ENCODE measurements around the gene NUP210.

NUP210 gene

GRCh38 chr3:13372126-13372525 is 48.0 kb downstream of the NUP210 start:
- DNase-seq, result no peak

DNA sequence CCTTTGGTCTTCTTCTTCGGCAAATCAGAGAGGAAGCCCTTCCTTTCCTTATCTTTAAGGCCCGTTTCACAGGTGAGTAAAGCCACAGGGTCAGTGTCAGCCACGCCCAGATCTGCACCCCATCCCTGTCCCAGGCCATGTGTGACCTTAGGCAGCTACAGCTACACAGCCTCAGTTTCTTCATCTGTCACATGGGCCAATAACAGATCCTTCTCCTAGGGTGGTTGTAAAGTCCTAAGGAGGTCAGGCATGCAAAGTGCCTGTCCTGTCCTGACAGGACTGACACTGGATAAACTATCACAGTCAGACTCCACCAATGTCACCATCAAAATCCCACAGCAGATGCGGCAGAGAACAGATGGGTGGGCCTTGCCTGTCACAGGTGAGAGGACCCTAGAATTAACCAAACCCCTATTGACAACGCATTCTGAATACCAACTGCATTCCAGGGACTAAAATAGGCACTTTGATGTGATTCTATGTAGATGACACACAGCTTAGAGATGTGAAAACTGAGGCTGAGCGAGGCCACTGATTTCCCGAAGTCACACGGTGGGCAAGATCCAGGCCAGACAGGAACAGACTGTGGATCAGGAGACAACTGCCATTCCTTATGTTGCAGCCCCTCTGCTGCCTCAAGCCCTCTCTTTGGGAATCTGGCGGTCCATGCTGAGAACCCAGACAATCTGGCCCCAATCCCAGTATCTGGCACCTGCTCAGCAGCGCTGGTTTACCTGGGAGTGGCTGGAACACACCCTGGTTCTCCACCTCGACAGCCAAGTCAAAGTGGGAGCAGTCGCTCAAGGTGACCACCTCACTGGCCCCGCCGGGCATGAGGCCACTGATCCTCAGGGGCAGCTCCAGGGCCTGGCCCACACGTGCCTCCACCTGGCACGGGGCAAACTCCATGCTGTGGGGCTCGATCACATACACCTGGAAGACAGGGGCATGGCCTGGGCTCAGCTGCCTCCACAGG is 48.7 kb downstream of the NUP210 start:
- DNase-seq, result no peak

DNA sequence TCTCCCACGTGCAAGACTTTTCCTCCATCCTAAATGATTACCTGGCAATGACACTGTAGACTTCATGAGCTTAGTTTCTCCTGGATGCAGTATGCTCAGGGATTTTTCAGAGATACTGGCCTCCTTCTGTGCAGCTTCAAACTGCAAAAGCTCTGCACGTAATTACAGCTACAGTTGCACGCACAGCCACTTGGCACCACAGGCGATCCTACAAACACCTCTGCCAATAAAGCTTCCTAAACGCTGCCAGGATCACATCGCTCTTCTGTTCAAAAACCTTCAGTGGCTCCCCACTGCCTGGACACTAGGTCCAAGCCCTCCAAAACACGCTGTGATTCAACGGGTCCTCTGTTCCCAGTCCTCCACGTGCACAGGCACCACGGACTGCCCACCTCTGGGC is 49.5 kb downstream of the NUP210 start:
- no peak for DNase-seq

DNA sequence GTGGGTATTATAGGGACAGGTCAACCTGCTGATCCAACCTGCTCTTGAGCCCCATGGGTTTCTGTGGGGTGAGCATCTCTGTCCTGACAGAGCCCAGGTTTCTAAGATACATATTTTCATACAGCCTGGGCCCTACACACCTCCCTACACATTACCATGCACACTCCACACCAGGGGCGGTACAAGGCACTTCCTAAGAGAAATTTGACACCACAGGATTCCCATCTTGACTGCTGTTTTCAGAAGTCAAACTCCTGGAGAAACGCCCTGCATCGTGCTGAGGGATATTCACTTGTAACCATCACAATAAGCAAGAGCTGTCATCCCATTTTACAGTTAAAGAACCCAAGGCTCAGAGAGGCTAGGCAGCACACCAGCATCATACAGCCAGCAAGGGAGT is 50.1 kb downstream of the NUP210 start:
- DNase-seq, result no peak

DNA sequence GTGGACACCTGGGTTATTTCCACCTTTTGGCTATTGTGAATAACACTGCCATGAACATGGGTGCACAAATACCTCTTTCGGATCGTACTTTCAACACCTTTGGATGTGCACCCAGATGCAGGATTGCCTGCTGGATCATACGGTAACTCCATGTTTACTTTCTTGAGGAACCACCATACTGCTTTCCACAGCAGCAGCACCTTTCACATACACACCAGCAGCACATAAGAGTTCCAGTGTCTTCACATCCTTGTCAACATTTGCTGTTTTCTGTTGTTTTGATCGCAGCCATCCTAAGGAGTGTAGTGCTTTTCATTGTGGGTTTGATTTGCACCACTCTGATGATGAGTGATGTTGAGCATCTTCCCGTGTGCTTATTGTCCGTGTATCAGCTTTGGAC is 51.3 kb downstream of the NUP210 start:
- DNase-seq, result no peak

GRCh38 chr3:13367728-13368127 is 52.4 kb downstream of the NUP210 start:
- DNase-seq, result no peak

- no peak for DNase-seq
Measured at GRCh38 chr3:13365390-13366379, 54.4 kb downstream of the NUP210 start.

DNA sequence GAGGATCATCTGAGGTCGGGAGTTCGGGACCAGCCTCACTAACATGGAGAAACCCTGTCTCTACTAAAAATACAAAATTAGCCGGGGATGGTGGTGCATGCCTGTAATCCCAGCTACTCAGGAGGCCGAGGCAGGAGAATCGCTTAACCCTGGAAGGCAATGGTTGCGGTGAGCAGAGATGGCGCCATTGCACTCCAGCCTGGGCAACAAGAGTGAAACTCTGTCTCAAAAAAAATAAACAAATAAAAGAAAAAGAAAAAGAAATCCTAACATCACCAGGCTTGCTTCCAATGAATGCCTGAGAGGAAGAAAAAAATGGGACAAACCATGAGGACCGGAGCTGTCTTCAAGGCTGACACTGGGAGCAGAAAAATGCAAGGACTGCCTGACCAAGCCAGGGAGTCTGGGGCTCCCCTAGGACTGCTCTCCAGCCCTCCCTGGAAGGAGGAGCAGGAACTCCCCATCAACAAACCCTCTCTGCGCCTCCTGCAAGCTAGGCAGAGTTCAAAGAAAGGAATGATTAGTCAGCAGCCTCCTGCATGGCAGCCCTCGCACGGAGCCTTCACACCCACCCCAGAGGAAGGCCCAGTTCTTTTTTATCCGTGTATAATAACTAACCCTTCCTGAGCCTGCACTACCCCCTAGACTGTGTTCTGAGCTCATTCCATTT is 55.4 kb downstream of the NUP210 start:
- no peak for DNase-seq

DNA sequence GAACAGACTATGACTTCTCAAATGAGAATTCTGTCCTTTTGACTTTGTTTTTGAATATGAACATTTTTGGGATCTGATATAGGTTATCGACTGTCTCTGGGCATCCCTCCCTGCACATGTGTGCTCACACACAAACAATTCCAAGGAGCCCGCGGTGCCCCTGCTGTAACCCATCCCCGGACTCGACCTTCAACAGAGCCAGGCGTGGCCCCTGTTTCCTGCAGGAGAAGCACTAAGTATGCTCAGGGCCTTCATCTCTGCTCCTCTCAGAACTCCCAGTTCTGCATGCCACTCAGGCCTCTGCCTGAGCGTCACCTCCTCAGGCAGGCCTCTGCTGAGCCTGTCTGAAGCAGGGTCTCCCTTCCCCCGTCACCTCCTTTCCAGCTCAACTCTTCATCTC is 57.6 kb downstream of the NUP210 start:
- no peak for DNase-seq

GRCh38 chr3:13359916-13360315 is 60.2 kb downstream of the NUP210 start:
- no peak for DNase-seq

DNA sequence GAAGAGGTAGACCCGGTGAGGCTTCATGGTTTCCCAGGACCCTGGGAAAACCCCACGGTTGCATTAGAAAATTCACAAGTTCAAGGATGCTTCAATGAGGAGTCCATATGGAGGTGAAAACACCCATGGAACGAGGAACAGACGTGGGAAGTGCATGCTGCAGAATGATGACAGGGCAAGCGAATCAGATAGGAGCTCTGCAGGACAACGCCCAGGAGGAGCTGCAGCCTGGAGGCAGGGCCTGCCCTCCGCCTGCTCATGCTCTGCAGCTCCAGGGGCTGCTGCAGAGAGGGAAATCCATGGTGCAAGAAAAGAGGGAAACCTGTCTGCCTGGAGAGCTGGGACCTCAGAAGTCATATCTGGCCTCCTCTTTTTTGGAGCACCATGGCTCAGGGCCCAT is 61.5 kb downstream of the NUP210 start:
- DNase-seq, result no peak

GRCh38 chr3:13358051-13358450 is 62.1 kb downstream of the NUP210 start:
- no peak for DNase-seq

- DNase-seq, result no peak
Measured at GRCh38 chr3:13357074-13357473, 63.0 kb downstream of the NUP210 start.

GRCh38 chr3:13353936-13354542 is 66.1 kb downstream of the NUP210 start:
- no peak for DNase-seq

- no peak for DNase-seq
Measured at GRCh38 chr3:13353506-13353905, 66.6 kb downstream of the NUP210 start.

GRCh38 chr3:13352621-13353131 is 67.4 kb downstream of the NUP210 start:
- peak; percentile 52 for DNase-seq

- no peak for DNase-seq
Measured at GRCh38 chr3:13349823-13350222, 70.3 kb downstream of the NUP210 start.

GRCh38 chr3:13348661-13349396 is 71.3 kb downstream of the NUP210 start:
- DNase-seq, result no peak

DNA sequence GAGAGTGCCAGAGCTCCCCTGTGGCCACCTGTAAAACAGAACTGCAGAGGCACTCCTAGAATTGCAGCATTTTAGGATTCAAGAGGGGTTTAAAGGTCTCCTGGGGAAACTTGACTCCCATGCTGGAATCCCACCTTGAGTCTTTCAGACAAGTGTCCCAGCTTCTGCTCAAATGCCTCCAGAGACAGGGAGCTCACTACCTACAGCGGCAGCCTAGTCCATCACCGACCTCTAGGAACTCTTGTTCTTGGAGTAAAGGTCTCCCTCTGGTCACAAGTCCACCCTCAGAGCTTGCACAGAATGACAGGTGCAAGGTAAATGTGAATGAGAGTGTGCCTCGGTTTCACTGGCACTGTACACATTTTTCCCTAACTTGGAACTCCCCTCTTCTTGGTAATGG is 72.0 kb downstream of the NUP210 start:
- no peak for DNase-seq

DNA sequence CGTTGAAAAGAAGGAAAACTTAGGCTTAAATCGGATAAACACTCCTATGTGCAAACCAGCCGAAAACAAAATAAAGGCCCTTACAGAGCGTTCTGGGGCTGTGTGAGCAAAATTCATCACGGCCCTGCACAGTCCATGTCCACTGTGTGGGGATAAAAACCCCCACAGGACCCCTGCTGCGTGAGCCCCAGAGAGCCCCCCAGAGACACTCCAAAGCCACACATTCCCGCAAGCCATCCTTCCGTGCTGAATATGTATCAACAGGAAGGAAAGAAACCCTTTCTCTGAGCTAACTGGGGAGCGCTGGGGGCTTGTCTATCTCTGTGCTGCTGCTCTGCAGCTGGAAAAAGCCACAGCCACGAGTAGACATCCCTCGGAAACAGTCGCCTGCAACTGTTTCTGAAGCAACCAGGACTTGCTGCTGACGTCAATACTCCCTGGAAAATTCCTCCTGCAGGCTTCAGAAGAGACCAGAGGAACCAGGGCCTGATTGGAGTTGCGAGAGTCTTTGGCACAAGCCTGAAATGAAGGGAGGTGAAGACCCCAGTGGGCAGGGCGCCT is 72.7 kb downstream of the NUP210 start:
- no peak for DNase-seq
